HG03432 (cell line): ENCODE measurements around the gene RAD50.

Experiments
- ATAC-seq: cut with Tn5 transposase; IDR thresholded peaks from one replicate; pipeline ENCODE4 v1.9.1; 2021; ENCODE audit warnings: mild to moderate bottlenecking, moderate library complexity; ENCODE audit not compliant: unreplicated experiment

Gene RAD50

DNA sequence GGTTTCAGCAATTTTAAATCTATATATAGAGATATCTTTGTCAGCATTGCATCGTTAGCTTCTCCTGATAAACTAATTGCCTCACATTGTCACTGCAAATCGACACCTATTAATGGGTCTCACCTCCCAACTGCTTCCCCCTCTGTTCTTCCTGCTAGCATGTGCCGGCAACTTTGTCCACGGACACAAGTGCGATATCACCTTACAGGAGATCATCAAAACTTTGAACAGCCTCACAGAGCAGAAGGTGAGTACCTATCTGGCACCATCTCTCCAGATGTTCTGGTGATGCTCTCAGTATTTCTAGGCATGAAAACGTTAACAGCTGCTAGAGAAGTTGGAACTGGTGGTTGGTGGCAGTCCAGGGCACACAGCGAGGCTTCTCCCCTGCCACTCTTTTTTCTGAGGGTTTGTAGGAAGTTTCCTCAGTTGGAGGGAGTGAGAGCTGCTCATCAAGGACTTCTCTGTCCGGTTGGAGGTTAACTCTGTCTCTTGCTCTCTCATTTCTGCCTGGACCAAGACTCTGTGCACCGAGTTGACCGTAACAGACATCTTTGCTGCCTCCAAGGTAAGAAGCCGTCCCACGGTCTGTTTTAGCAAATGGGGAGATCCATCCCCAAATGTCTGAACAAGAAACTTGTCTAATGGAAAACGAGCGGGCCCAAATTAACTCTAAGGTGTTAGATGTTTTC lies 117.3 kb downstream of the RAD50 start, which contains the start of gene IL4:
TSS of gene IL4 (plus strand) at position 51 of the 692 bp plus-strand sequence. CDS start at position 113, 62 bp downstream.
- no peak for ATAC-seq

DNA sequence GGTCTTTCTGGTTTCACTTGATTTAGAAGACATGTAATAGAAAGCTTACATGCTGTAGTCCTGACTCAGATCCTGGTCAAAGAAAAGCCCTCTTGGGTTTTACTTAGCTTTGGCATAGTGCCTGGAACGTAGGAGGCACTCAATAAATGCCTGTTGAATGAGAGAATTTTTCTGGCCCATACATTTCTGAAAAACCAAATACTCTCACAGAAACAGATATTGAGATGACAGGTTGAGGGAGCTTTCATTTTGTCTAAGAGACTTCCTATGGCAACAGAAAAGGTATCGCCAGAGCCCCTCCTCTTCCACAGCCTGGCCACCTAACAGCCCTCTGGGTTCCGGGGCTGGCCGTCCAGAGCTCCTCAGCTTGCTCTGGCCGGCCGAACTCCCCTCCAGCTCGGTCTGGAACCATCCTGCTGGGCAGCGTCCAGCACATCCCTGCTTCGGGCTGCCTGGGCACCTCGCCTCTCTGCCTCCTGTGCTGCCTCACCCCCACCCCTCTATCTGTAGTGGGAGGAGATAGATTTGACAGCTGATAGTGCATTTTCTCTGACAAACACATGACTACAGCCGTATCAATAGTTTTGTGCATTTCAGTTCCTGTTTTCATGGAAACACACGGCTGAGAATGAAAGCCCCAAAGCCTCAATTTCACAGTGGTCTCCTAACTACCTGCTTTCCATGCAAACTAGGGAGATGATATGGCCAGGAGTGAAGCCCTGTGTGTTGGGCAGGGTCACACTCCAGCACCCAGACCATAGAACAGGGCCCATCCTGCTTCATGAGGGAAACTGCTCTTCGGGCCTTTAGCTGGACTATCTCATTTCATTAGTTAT lies 118.1 kb downstream of the RAD50 start:
- peak; percentile 85 for ATAC-seq

DNA sequence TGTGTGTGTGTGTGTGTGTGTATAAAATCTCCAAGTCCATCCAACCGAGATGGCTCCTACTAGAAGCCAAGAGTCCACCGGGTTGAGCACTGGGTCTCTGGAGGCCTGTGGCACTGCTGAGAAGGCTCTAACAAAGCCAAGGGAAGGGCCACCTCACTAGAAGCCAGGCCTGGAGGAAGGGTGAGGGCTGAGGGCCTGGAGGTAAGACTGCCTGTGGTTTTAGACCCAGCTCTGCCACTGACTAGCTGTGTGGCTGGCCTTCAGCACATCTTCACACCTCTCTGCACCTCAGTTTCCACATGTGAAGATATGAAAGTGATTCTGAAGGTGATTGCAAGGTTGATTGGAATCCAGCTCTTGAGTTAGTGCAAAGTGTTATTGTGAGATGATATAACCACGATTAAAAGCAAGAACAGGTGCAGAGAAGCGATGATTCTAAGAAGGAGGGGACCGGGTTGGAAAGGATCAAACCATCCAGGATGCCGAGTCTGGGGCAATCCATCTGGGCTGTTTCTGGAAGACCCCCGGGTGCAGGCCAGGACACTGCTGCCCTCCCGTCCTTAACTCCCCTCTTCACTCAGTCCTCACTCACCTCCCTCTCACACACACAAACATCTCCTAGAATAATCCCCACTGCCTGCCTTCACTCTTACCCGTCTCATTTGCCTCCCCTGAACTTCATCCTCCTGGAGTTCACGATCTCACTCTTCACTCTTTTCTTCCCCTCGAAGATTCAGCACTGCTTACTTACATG lies 119.3 kb downstream of the RAD50 start:
- ATAC-seq: no peak

DNA sequence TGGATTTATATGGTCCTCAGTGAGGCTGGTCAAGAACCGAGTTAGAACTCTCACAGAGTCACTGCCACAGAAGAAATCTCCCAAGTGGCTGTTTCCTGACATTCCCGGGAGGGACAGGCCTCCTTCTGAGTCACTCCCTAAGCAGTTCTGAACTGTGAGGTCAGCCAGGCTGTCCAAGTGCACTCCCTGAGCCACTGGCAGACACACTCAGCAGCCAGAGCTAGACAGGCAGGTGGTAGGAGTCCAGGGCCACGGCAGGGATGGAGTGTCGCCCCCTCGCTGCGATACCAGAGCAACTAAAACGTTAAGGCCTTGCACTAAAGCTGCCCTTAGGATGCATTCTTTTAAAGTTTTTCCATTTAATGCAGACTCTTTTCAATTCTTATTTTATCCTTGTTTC lies 120.4 kb downstream of the RAD50 start:
- ATAC-seq: no peak

DNA sequence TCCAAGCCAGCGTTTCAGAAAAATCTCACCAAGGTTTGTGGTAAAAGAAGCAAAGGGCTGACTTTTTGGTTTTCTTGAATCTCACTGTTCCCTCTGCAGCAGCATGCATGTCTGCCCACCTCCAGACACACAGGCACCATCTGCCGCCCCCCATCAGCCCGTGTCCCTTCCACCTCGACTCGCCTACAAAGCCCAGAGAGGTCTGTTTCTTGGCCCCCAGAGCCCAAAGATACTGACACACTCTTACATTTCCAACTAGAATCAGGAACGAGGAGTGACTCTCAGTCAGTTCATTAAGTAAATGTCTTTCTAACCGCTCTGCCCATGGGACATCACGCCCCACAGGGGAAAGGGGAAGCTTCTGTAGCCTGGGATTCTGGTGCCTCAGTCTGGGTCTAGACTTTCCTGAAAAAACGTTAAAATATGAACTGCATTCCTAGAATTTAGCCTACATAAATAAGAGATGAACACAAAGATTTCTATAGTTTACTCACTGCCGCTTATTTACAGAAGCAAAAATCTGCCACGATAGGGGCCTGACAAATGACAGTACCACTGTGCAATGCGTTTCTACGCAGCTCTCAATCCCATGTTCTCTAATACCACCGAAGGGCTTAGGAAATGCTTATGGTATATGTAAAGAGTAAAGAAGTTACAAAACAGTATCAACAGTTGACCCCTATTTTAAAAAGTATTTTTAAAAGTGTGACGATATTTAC lies 121.1 kb downstream of the RAD50 start:
- no peak for ATAC-seq

DNA sequence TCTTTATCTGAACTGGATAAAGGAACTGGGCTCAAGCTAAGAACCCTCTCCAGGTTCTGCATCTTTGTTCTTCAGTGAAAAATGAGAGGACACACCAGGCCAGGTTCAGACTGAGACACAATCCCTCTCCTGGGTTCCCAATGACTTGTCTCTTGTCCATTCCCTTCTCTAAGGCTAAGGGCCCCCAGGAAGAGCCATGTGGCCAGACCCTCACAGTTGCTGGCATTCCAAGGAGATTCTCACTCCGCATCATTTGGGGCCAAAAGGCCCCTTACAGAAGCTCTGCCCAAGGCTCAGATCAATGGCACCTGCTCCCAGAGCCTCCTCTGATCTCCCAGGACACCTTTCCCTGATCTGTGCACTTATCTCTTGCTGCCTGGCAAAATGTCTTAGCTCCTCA lies 122.0 kb downstream of the RAD50 start:
- no peak for ATAC-seq

DNA sequence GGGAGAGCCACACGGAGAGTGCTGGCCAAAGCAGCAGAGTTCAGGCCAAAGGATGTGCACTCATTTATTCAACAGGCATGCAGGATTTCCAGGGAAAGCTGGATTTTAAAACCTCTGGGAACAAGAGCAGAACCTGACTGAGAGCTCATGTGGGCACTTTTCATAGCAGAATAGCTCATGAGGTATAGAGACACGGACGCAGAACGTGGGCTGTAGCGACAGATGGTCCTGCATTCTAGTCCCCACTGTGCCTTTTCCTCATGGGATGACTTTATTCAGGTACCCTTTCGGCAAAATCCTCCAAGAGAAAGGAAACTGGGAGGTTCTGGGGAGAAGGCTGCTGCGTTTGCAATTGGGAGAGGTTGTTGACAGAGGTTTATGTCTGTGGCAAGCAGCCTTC lies 122.4 kb downstream of the RAD50 start:
- ATAC-seq: no peak

DNA sequence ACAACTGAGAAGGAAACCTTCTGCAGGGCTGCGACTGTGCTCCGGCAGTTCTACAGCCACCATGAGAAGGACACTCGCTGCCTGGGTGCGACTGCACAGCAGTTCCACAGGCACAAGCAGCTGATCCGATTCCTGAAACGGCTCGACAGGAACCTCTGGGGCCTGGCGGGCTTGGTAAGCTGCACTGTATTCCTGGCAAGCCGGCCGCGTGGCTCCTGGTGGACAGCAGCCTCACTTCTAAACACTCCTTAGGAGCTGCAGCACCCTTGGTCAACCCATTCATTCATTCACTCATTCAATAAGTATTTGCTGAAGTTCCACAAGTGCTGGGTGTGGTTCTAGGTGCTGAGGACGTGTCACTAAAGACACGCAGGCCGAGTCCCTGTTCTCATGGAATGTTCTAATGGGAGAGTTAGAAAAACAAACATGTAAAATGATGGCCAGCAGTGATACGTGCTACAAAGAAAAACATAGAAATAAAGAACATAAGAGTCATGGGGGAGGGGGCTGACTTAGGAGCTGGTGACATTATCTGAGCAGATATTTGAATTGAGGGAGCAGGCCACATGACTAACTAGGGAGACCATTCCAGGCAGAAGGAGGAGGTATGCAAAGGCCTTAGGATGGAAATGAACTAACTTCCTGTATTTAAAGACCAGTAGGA lies 123.1 kb downstream of the RAD50 start:
- ATAC-seq: no peak

DNA sequence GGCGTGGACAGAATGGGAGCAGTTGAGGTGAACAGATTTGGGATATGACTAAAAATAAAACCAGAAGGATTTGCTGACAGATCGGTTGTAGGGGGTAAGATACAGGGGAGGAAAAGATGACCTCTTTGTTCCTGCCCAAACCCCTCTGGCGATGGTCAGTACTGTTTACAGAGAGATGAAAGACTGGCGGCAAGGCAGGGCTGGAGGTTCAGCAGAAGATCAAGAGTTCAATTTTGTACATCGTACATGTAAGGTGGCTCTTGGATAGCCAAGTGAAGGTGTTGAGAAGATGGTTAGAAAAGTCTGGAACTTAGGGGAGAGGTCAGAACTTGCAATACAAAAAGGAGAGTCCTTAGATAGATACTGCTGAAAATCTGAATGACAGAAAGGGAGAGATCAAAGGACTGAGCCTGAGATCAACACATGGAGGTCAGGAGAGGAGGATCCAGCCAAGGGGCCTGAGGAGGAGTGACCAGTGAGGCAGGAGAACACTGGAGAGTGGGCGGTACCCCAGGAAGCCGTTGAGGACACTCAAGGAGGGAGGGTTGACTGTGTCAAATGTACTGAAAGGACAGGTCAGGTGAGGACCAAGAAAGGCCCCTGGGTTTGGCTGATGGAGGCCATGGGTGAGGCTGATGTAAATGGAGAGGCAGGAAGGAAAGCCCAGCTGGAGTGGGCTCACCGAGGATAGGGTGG lies 124.2 kb downstream of the RAD50 start:
- no peak for ATAC-seq

DNA sequence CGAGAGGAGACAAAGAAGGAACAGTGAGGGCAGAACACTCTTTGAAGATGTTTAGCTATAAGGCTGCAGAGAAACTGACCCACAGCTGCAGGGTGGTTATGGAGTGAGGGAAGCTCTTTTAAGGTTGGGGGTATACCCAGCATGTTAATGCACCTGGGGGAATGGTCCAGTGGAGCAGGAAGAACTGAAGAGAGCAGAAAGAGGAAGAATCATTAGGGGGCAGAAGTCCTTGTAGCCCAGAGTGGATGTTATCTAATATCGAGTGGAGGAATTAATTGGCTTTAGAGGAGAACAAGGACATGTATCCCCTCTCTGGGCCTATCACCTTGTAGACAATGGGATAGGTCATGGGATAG lies 124.7 kb downstream of the RAD50 start:
- no peak for ATAC-seq

DNA sequence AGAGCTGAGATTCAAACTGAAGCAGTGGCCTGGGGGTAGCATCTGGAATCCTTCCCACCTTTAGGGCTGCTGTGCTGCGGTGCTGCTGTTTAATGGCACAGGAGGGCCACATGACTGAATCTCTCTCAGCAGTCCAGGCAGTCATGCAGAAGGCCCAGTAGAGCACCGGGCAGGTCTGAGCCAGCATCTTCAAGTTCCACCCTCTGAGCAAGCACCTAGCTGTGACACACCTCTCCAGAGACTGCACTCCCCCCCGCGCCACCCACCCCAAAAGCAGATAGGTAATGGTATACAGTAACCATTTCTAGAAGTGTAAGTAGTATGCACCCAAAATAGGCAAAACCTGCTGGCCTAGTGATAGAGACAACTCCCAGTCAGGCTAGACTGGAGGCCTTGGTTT lies 125.2 kb downstream of the RAD50 start:
- ATAC-seq: no peak

DNA sequence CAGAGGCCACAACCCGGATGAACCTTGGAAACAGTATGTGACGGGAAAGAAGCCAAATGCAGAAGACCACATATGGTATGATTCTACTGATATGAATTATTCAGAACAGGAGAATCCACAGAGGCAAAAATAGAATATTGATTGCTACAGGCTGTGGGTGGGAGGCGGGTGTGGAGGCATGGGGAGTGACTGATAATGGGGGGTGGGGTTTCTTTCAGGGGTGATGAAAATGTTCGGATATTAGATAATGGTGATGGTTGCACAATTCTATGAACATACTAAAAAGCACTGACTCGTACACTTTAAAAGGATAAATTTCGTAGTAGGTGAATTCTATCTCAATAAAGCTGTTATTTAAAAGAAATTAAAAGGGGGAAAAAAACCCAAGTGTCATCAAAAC lies 127.7 kb downstream of the RAD50 start:
- no peak for ATAC-seq

DNA sequence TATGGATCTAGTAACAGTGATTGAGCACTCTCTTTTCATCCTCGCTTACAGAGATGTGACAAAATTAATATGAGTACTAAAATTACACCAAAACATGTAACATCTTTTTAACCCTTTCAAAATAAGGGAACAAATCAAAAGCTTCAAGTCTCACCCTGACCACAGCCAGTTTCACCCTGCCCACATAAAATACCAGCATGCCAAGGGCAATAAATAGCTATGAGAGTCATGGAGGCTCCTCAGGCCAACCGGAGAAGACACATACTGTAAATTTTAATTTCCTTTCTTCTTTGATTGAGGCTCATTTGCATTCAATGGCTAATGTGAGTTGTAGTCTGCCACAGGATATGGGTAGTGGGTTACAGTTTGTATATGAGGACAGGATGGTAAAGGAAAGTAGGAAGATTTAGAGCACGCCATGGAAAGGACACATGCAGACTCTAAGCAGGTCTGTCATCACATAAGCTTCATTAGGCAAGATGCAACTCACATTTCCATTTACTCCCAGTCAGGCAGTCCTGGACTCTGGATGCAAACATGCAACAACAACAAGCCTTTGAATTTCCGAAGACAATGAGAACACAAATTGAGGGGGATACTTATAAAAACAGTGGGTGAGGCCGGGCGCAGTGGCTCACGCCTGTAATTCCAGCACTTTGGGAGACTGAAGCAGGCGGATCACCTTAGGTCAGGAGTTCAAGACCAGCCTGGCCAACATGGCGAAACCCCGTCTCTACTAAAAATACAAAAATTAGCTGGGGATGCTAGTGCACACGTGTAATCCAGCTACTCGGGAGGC lies 128.3 kb downstream of the RAD50 start:
- peak; percentile 35 for ATAC-seq

DNA sequence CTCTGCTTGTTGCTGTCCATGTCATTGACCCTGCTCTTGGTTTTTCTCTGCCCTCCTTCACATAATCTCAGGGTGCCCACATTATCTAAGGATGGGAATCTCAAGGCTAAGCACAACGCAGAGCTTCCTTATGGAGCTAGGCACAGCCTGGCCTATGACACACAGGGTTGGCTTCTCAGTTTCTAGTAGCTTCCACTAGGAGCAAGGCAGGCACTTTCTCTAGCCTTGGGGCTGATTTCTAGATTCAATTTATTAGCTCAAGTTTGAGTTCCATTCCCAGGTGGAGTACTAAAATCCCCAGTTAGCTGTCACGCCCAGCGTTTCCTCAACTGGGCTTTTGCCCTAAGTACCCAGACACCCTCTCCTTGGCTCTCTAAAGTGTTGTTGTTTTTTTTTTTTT lies 129.4 kb downstream of the RAD50 start:
- ATAC-seq: no peak

DNA sequence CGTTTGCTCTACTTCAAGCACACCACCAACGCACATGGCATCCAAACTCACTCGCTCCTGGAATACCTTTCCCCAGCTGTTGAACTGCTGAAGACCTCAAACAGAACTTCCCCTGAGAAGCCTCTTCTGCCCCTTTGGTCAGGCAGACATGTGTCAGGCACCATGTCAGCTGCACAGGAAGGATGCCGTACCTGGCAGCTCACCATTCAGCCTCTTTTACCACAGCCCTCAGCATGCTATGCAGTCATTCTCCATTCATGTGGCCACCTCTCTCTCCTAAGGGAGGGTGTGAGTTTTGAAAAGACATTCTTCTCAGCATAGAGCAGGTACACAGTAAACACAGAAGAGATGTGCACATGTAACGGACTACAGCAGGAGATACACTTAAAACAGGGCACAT lies 131.2 kb downstream of the RAD50 start:
- no peak for ATAC-seq

DNA sequence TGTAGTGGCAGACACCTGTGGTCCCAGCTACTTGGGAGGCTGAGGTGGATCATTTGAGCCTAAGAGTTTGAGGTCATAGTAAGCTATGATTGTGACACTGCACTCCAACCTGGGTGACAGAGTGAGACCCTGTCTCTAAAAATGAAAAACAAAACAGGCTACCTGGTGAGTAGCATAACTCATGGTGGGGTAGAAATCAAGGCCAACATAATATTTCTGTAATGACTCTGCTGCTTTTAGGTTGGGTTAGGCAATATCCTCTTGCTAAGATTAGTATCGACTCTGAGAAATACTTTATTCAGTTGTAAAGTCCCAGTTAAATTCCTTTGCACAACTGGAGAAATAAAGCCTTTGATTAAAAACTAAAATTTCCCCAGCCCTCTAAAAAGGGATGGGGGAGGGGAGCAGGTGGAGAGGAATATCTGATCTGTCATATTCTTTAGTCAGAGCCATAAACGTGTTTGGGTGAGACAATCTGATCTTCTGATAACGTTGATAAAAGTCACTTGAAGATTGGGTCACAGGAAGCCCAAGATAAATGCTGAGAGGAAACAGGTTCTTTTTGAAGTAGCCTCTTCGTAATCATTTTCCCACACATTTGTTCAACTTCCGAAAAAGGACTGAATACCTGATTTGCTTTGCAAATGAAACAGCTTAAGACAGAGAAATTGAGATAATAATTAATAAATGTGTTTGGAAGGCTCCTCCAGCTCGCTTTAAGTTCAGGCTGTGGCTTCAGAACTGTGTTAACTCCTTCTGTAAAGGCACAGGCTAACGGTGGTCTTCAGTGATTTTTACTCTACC lies 132.0 kb downstream of the RAD50 start:
- peak; percentile 43 for ATAC-seq

DNA sequence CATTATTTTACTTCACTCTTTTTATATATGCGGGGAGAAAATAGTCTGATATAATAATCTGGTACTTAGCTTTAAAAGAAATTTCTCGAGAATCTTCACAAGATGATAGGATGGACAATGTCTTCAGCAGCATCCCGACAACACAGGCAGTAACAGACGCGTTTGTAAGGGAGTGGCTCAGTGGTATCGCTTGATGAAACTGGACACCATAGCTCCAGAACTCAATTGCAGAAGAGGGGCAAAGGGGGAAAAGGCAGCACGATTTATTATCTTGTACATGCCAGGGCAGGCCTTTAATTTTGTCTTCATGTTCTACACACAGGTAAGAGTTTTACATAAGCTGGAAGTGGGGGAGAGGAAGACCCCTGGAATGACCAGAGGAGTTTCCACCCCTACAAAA lies 132.7 kb downstream of the RAD50 start:
- ATAC-seq: no peak

DNA sequence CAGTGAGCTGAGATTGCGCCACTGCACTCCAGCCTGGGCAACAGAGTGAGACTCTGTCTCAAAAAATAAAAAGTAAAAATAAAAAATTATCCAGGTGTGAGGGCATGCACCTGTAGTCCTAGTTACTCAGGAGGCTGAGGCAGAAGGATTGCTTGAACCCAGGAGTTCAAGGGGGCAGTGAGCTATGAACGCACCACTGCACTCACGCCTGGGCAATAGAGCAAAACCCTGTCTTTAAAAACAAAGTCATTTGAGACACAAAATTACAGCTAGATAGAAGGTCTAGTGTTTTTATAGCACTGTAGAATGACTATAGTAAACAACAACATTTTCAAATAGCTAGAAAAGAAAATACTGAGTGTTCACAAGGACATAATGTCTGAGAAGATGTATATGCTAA lies 133.4 kb downstream of the RAD50 start:
- ATAC-seq: no peak
